COLO668 (cell line): ENCODE measurements around the gene MSH5.
"Not testable (repeated sequence)": the region's sequence is repeated elsewhere in the genome, so short reads cannot be mapped to it uniquely, and the experiment has no call there.

Source experiments
- DNase-seq: peaks from one replicate; lab custom pipeline; 2025; ENCODE audit not compliant: unreplicated experiment; lab: John Stamatoyannopoulos, UW

Gene MSH5

GRCh38 chr6:31796993-31797385 lies 57.2 kb downstream of the MSH5 start:
- no peak for DNase-seq

- DNase-seq: no peak
Observed at GRCh38 chr6:31797588-31797987, 57.8 kb downstream of the MSH5 start.

GRCh38 chr6:31799781-31800180 lies 60.0 kb downstream of the MSH5 start:
- DNase-seq: no peak

- not testable (repeated sequence) for DNase-seq
Observed at GRCh38 chr6:31801031-31801927, 61.5 kb downstream of the MSH5 start.

- DNase-seq: no peak
Observed at GRCh38 chr6:31805939-31806469, 66.2 kb downstream of the MSH5 start.

GRCh38 chr6:31806470-31807272 lies 66.9 kb downstream of the MSH5 start, which contains the start of gene LSM2:
Gene LSM2 (minus strand): TSS chr6:31806966. CDS start chr6:31806757, 209 bp downstream.
- DNase-seq: peak; percentile 94

- not testable (repeated sequence) for DNase-seq
Observed at GRCh38 chr6:31808599-31808998, 68.8 kb downstream of the MSH5 start.

GRCh38 chr6:31811645-31812044 lies 71.8 kb downstream of the MSH5 start:
- DNase-seq: no peak
